MCF 10A (cell line): ENCODE measurements around the gene DUSP16. TPM values are rescaled to one million over a fixed set of nuclear protein-coding genes. Genes with fewer than 3 reads are reported as not detected.

Experiments
- BruUV-seq: library from RNA; stranded (reverse); fragments of 400-500 nt; replicated peaks from 2 replicates; lab custom pipeline; 2021; lab: Mats Ljungman, UMichigan
- CTCF ChIA-PET: fragments of 300-600 bp; sonication (Branson Sonifier 250); formaldehyde crosslinking; extraction: SDS; loops from one replicate; lab custom pipeline; 2021; ENCODE audit warnings: antibody characterized with exemption, inconsistent platforms; lab: Yijun Ruan, JAX
- POLR2A ChIA-PET: fragments of 300-600, 350-650 bp; sonication (Branson Sonifier 250); formaldehyde crosslinking; extraction: SDS; loops from one replicate; lab custom pipeline; 2020; ENCODE audit warnings: antibody characterized with exemption, inconsistent platforms; lab: Yijun Ruan, JAX
- DNase-seq: peaks from one replicate; pipeline ENCODE4 v3.0.0-alpha.2; 2018; ENCODE audit not compliant: unreplicated experiment
- H3K27ac Mint-ChIP-seq: one replicate; pipeline ENCODE4 v1.8.0; 2022; ENCODE audit warnings: mild to moderate bottlenecking, low read depth, mixed read lengths; ENCODE audit not compliant: unreplicated experiment
- H3K27me3 Mint-ChIP-seq: one replicate; pipeline ENCODE4 v1.8.0; 2022; ENCODE audit warnings: mixed read lengths; ENCODE audit not compliant: insufficient read depth, unreplicated experiment
- H3K36me3 Mint-ChIP-seq: one replicate; pipeline ENCODE4 v1.8.0; 2022; ENCODE audit warnings: mild to moderate bottlenecking, moderate library complexity, mixed read lengths; ENCODE audit not compliant: insufficient read depth, unreplicated experiment
- H3K4me1 Mint-ChIP-seq: one replicate; pipeline ENCODE4 v1.8.0; 2022; ENCODE audit warnings: mixed read lengths; ENCODE audit not compliant: insufficient read depth, unreplicated experiment
- H3K4me3 Mint-ChIP-seq: one replicate; pipeline ENCODE4 v1.8.0; 2022; ENCODE audit warnings: mild to moderate bottlenecking, moderate library complexity, mixed read lengths; ENCODE audit not compliant: unreplicated experiment
- H3K9me3 Mint-ChIP-seq: one replicate; pipeline ENCODE4 v1.8.0; 2022; ENCODE audit warnings: mixed read lengths; ENCODE audit not compliant: unreplicated experiment
- intact Hi-C: fragments of 100-400 bp; cut with micrococcal nuclease; formaldehyde crosslinking; loops from 2 replicates; pipeline ENCODE4 v1.14.1; 2022
- total RNA-seq: library from RNA; stranded (reverse); gene quantifications from 2 replicates; pipeline ENCODE4 v1.2.3, GENCODE V29; 2022
- TF ChIP-seq, protein P1 (sequence below): fragments of 200-600 bp; IDR thresholded peaks from one replicate; pipeline ENCODE4 v1.8.0; 2022; ENCODE audit warnings: antibody characterized with exemption, mild to moderate bottlenecking; ENCODE audit not compliant: unreplicated experiment

The DUSP16 gene
- total RNA-seq, 1 experiment from 2014 or later = 20.7 TPM

DNA sequence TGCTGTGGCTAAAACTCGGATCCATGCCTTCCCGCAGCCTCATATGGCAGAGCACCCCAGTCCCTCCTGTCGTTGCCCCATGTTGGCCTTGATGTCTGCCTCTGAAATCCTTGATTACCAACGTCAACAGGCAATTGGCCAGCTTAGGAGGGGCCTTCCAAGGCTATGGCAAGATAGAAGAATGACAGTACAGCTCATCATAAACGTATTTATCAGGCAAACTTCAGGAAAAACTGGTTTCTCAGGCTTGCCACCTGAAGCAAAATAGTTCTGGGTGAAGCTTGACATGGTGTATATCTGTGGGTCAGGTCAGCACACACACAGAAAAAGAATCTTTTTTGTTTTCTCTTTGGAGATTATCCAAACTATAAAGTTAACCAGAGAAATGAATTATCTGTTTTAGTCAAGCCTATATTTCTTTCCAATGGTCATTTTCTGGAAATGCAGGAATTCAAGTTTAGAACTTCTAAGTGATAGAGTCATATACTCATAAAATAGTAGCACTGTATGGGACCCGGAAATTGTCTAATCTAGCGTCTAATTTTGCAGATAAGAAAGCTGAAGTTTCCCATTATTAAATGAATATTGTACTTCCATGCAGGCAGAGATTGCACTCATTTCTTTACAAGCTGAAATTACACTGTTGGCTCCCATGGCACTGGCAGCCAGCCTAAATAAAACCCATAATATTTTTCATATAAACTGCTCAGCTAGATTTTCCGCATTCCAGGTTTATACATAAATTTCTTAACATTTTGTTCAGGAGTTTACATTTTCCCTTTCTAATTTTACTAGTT is 24.4 kb upstream of the DUSP16 start:
- ChIA-PET CTCF (no interaction called here), POLR2A (interaction anchor here (0.6 kb wide), 2 partner anchors 39 to 63 kb away, joined by 3 to 4 read pairs; no protein-coding TSS in a partner anchor)
- BruUV-seq = no TSS peak
- intact Hi-C loops = no loop called here
- no peak for DNase-seq
- Mint-ChIP-seq H3K27me3 (peaks cover 14% of the 10 kb centered on the region), H3K36me3 (no peaks in the 10 kb centered on the region), H3K27ac (no peak overlapping the region), H3K4me1 (peaks cover 21% of the 10 kb centered on the region), H3K9me3 (peaks cover 11% of the 10 kb centered on the region), H3K4me3 (no peak overlapping the region)
- TF ChIP-seq, protein P1, sequence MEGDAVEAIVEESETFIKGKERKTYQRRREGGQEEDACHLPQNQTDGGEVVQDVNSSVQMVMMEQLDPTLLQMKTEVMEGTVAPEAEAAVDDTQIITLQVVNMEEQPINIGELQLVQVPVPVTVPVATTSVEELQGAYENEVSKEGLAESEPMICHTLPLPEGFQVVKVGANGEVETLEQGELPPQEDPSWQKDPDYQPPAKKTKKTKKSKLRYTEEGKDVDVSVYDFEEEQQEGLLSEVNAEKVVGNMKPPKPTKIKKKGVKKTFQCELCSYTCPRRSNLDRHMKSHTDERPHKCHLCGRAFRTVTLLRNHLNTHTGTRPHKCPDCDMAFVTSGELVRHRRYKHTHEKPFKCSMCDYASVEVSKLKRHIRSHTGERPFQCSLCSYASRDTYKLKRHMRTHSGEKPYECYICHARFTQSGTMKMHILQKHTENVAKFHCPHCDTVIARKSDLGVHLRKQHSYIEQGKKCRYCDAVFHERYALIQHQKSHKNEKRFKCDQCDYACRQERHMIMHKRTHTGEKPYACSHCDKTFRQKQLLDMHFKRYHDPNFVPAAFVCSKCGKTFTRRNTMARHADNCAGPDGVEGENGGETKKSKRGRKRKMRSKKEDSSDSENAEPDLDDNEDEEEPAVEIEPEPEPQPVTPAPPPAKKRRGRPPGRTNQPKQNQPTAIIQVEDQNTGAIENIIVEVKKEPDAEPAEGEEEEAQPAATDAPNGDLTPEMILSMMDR = no peak

DNA sequence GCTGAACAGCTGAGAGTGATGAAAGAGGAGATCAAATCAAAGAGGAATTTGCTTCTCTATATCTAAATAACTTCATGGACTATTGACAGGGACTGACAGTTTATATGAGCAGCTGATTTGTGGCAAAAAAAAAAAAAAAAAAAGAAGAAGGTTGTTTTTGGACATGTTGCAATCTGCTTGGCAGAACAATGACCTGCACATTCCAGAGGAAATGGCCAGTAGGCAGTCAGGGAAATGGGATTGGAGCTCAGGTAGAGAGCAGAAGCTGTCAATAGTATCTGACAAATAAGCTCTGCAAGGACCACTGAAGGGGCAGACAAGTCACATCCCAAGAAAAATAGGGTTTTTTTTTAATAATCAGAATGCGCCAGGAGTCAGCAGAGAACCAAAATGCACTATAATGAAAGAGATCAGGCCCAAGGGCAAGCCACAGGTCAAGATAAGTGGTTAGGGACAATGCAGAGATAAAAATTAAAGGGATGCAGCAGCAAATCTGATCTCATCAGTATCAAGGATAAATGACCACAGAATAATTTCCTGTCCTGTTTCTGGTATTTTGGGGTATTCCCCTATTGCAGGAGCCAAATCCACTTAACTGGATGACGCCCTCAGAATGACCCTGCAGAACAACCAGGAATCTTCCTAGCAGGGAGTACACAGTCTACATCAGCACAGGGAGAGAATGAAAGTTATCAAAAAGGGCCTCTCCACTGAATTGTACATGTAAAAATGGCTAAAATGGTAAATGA is 22.6 kb upstream of the DUSP16 start:
- TF ChIP-seq, protein P1 = no peak
- no TSS peak for BruUV-seq
- H3K9me3 Mint-ChIP-seq = peaks cover 11% of the 10 kb centered on the region
- peaks cover 14% of the 10 kb centered on the region for H3K27me3 Mint-ChIP-seq
- H3K4me3 Mint-ChIP-seq = no peak overlapping the region
- ChIA-PET POLR2A (interaction anchor here (0.6 to 1.2 kb wide), 3 partner anchors 22 to 41 kb away, joined by 3 to 4 read pairs (median 3); partner anchors contain the start of gene DUSP16), CTCF (interaction anchor here (0.7 kb wide), 1 partner anchor 21 kb away, joined by 7 read pairs; no protein-coding TSS in a partner anchor)
- peaks cover 21% of the 10 kb centered on the region for H3K4me1 Mint-ChIP-seq
- intact Hi-C loops = no loop called here
- peak; percentile 53 for DNase-seq
- no peaks in the 10 kb centered on the region for H3K36me3 Mint-ChIP-seq
- no peak overlapping the region for H3K27ac Mint-ChIP-seq

DNA sequence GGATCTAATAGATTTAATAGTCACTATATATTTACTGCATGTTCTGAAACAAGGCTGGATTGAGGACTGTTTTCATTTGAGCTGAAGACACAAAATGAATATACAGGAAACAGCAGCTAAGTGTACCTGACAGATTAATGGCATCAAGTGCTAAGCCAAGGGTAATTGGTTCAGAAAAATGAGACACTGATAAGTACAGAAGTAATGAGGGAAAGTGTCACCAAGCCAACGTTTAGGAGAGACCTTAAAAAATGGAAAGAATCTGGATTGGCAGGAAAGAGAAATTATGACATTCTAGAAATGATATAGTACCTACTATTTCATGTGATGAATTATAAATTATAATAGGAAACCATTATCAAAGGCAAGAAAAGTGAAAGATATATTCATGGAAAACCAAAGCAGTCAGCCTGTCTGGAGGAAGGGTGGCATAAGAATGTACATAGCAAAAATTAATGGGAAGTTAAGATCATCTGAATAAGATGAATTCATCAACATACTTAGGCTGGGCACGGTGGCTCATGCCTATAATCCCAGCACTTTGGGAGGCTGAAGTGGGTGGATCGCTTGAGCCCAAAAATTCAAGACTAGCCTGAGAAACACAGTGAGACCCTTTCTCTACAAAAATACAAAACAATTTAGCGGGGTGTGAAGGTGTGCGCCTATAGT is 21.0 kb upstream of the DUSP16 start:
- intact Hi-C loops = no loop called here
- Mint-ChIP-seq H3K36me3 (no peaks in the 10 kb centered on the region), H3K27ac (no peak overlapping the region), H3K4me3 (no peak overlapping the region), H3K4me1 (peaks cover 21% of the 10 kb centered on the region), H3K9me3 (no peaks in the 10 kb centered on the region), H3K27me3 (no peaks in the 10 kb centered on the region)
- BruUV-seq = no TSS peak
- DNase-seq = no peak
- ChIA-PET POLR2A (no interaction called here), CTCF (interaction anchor here (1.2 kb wide), 1 partner anchor 206 kb away, joined by 4 read pairs; no protein-coding TSS in a partner anchor)
- TF ChIP-seq, protein P1 = no peak
